MM.1S (cell line): ENCODE measurements around the gene FOXD1.
A peak's percentile ranks its signal among the peaks of the same experiment; 100 is the strongest.

ENCODE experiments used
- DNase-seq: peaks from one replicate; pipeline ENCODE4 v3.0.0-alpha.2; 2015
- H2AFZ ChIP-seq: fragments of 300-600 bp; sonication (generic); 2 replicates; pipeline ENCODE4 v1.6.0; 2016; ENCODE audit warnings: antibody characterized with exemption, low read length
- H3F3A ChIP-seq: fragments of 300-600 bp; sonication (generic); 2 replicates; pipeline ENCODE4 v1.6.1; 2016; ENCODE audit warnings: mild to moderate bottlenecking, antibody characterized with exemption, low read length, moderate library complexity, mixed read lengths; ENCODE audit not compliant: insufficient read depth
- H3K27ac ChIP-seq: fragments of 300-600 bp; sonication (generic); 2 replicates; pipeline ENCODE4 v1.5.1; 2016; ENCODE audit warnings: mild to moderate bottlenecking, low read length
- H3K27me3 ChIP-seq: fragments of 300-600 bp; sonication (generic); replicated peaks from 2 replicates; pipeline ENCODE4 v1.6.0; 2016; ENCODE audit warnings: low read length; ENCODE audit not compliant: insufficient read depth
- H3K36me3 ChIP-seq: fragments of 300-600 bp; sonication (generic); replicated peaks from 2 replicates; pipeline ENCODE4 v1.6.1; 2016; ENCODE audit warnings: mild to moderate bottlenecking, low read length, mixed read lengths; ENCODE audit not compliant: insufficient read depth
- H3K4me1 ChIP-seq: fragments of 300-600 bp; sonication (generic); 2 replicates; pipeline ENCODE4 v1.6.1; 2016; ENCODE audit warnings: low read length, mixed read lengths
- H3K4me2 ChIP-seq: fragments of 300-600 bp; sonication (generic); 2 replicates; pipeline ENCODE4 v1.6.0; 2016; ENCODE audit warnings: low read depth, low read length
- H3K4me3 ChIP-seq: fragments of 300-600 bp; sonication (generic); 2 replicates; pipeline ENCODE4 v1.5.1; 2016; ENCODE audit warnings: low read length, mixed read lengths
- H3K79me2 ChIP-seq: fragments of 300-600 bp; sonication (generic); 2 replicates; pipeline ENCODE4 v1.6.1; 2016; ENCODE audit warnings: mixed run types, low read length, mixed read lengths
- H3K9ac ChIP-seq: fragments of 300-600 bp; sonication (generic); 2 replicates; pipeline ENCODE4 v1.6.1; 2016; ENCODE audit warnings: low read length, mixed read lengths
- H3K9me2 ChIP-seq: fragments of 300-600 bp; sonication (generic); replicated peaks from 2 replicates; pipeline ENCODE4 v1.6.1; 2016; ENCODE audit warnings: mild to moderate bottlenecking, low read length, mixed read lengths; ENCODE audit not compliant: insufficient read depth
- H3K9me3 ChIP-seq: fragments of 300-600 bp; sonication (generic); replicated peaks from 2 replicates; pipeline ENCODE4 v1.6.1; 2016; ENCODE audit warnings: mild to moderate bottlenecking, low read length, mixed read lengths; ENCODE audit not compliant: insufficient read depth
- H4K20me1 ChIP-seq: fragments of 300-600 bp; sonication (generic); 2 replicates; pipeline ENCODE4 v1.6.1; 2016; ENCODE audit warnings: mild to moderate bottlenecking, low read length, moderate library complexity, mixed read lengths; ENCODE audit not compliant: insufficient read depth
- EZH2 ChIP-seq: fragments of 300-600 bp; sonication (generic); optimal IDR thresholded peaks from 2 replicates; pipeline ENCODE3; 2017; ENCODE audit warnings: low read depth, mild to moderate bottlenecking, antibody characterized with exemption, low read length, mixed read lengths
- EZH2phosphoT487 ChIP-seq: fragments of 300-600 bp; sonication (generic); IDR thresholded peaks from 2 replicates; pipeline ENCODE4 v1.6.1; 2018; ENCODE audit warnings: antibody characterized with exemption, low read length
- TF ChIP-seq, protein P1 (sequence below): fragments of 300-600 bp; sonication (generic); IDR thresholded peaks from 2 replicates; pipeline ENCODE4 v1.5.1; 2016; ENCODE audit warnings: antibody characterized with exemption, low read length, mixed read lengths

FOXD1 gene

DNA sequence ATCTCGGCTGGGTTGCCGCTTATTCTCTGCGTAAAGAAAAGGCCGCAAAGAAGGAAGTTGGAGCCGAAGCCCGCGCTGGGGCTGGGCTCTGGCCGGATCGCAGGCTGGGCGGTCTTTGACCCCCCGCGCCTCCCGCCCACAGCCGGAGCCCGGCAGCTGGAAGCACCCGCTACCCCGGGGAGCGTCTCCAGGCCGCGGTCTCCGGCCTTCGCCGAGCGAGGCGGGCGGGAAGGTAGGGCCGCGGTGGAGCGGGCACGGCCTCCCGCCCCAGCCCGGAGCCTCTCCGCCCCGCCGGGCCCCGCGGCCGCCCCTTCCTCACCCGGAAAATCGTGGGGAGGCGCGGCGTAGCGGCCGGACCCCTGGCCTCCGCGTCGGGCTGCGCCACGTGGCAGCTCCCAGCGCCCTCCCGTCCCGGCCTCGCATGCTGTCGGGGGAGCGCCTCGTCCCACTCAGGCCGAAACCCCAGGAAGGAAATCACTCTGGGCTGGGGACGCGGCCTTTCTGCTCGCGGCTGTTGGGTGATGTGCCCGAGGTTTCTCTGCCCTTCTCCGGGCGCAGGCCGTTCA lies 12.0 kb downstream of the FOXD1 start:
- Histone ChIP-seq H3K27ac (no peak overlapping the region), H4K20me1 (no peaks in the 10 kb centered on the region), H3K9ac (peak overlapping the region; percentile 34; the same call in 1 of the 2 replicates), H3K4me1 (no peaks in the 10 kb centered on the region), H3K27me3 (no peaks in the 10 kb centered on the region), H2AFZ (peak overlapping the region; percentile 70; the same call in 1 of the 2 replicates), H3F3A (no peaks in the 10 kb centered on the region), H3K9me2 (no peaks in the 10 kb centered on the region), H3K9me3 (no peaks in the 10 kb centered on the region), H3K36me3 (no peaks in the 10 kb centered on the region), H3K79me2 (no peaks in the 10 kb centered on the region), H3K4me2 (peak overlapping the region; percentile 72; the same call in 1 of the 2 replicates), H3K4me3 (peak overlapping the region; percentile 49; the same call in 1 of the 2 replicates)
- TF ChIP-seq EZH2, result no peak
- no peak for TF ChIP-seq EZH2phosphoT487
- TF ChIP-seq, protein P1, sequence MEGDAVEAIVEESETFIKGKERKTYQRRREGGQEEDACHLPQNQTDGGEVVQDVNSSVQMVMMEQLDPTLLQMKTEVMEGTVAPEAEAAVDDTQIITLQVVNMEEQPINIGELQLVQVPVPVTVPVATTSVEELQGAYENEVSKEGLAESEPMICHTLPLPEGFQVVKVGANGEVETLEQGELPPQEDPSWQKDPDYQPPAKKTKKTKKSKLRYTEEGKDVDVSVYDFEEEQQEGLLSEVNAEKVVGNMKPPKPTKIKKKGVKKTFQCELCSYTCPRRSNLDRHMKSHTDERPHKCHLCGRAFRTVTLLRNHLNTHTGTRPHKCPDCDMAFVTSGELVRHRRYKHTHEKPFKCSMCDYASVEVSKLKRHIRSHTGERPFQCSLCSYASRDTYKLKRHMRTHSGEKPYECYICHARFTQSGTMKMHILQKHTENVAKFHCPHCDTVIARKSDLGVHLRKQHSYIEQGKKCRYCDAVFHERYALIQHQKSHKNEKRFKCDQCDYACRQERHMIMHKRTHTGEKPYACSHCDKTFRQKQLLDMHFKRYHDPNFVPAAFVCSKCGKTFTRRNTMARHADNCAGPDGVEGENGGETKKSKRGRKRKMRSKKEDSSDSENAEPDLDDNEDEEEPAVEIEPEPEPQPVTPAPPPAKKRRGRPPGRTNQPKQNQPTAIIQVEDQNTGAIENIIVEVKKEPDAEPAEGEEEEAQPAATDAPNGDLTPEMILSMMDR, result no peak
- DNase-seq, result no peak

- Histone ChIP-seq H3K27me3 (no peaks in the 10 kb centered on the region), H3K4me1 (no peaks in the 10 kb centered on the region), H3K9me2 (no peaks in the 10 kb centered on the region), H2AFZ (no peak overlapping the region), H3F3A (no peaks in the 10 kb centered on the region), H3K9me3 (no peaks in the 10 kb centered on the region), H3K36me3 (no peaks in the 10 kb centered on the region), H3K4me3 (no peak overlapping the region), H3K9ac (no peak overlapping the region), H3K27ac (no peak overlapping the region), H3K4me2 (no peak overlapping the region), H3K79me2 (no peaks in the 10 kb centered on the region), H4K20me1 (no peaks in the 10 kb centered on the region)
- no peak for DNase-seq
- no peak for TF ChIP-seq EZH2phosphoT487
Measured at GRCh38 chr5:73435759-73436534, 12.6 kb downstream of the FOXD1 start.

GRCh38 chr5:73434907-73435306 lies 13.7 kb downstream of the FOXD1 start:
- no peak for TF ChIP-seq EZH2
- TF ChIP-seq, protein P1, result no peak
- no peak for TF ChIP-seq EZH2phosphoT487
- Histone ChIP-seq H4K20me1 (no peaks in the 10 kb centered on the region), H3K27me3 (no peaks in the 10 kb centered on the region), H3K4me2 (no peak overlapping the region), H2AFZ (no peak overlapping the region), H3K4me3 (no peak overlapping the region), H3K4me1 (no peaks in the 10 kb centered on the region), H3K27ac (no peak overlapping the region), H3K79me2 (no peaks in the 10 kb centered on the region), H3F3A (no peaks in the 10 kb centered on the region), H3K9me2 (no peaks in the 10 kb centered on the region), H3K36me3 (no peaks in the 10 kb centered on the region), H3K9me3 (no peaks in the 10 kb centered on the region), H3K9ac (no peak overlapping the region)
- no peak for DNase-seq

- Histone ChIP-seq H2AFZ (no peak overlapping the region), H3K79me2 (no peaks in the 10 kb centered on the region), H3K4me2 (no peak overlapping the region), H3K36me3 (no peaks in the 10 kb centered on the region), H3K4me1 (no peaks in the 10 kb centered on the region), H3K9me2 (no peaks in the 10 kb centered on the region), H3K9me3 (no peaks in the 10 kb centered on the region), H3F3A (no peaks in the 10 kb centered on the region), H3K27ac (no peak overlapping the region), H3K4me3 (no peak overlapping the region), H4K20me1 (no peaks in the 10 kb centered on the region), H3K27me3 (no peaks in the 10 kb centered on the region), H3K9ac (no peak overlapping the region)
- no peak for DNase-seq
- TF ChIP-seq, protein P1, result no peak
- TF ChIP-seq EZH2 (no peak), EZH2phosphoT487 (no peak)
Measured at GRCh38 chr5:73434461-73434860, 14.1 kb downstream of the FOXD1 start.
